ENCODE data around the gene NAT16. TPM values are rescaled to one million over a fixed set of nuclear protein-coding genes. Genes with fewer than 3 reads are reported as not detected.

Gene NAT16
- total and polyA plus RNA-seq, 2 of the 13 experiments (the other 11 are each of a cell fraction or from before 2014, with no cell fraction given), result 0.04 TPM; not detected in 1

DNA sequence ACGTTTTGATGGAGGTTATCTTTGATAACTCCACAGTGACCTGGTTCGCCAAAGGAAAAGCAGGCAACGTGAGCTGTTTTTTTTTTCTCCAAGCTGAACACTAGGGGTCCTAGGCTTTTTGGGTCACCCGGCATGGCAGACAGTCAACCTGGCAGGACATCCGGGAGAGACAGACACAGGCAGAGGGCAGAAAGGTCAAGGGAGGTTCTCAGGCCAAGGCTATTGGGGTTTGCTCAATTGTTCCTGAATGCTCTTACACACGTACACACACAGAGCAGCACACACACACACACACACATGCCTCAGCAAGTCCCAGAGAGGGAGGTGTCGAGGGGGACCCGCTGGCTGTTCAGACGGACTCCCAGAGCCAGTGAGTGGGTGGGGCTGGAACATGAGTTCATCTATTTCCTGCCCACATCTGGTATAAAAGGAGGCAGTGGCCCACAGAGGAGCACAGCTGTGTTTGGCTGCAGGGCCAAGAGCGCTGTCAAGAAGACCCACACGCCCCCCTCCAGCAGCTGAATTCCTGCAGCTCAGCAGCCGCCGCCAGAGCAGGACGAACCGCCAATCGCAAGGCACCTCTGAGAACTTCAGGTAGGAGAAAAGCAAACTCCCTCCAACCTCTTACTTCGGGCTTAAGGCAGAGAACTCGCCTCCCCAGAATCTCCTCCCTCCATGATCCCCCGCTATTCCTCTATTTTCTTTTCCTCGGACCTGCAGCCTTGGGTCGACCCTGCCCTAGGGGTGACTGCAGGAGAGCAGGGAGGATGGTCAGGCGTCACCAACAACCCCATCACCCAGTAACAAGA, 53.2 kb downstream of the NAT16 start, which contains the start of gene SERPINE1 (continued):
- TF ChIP-seq, protein P1, sequence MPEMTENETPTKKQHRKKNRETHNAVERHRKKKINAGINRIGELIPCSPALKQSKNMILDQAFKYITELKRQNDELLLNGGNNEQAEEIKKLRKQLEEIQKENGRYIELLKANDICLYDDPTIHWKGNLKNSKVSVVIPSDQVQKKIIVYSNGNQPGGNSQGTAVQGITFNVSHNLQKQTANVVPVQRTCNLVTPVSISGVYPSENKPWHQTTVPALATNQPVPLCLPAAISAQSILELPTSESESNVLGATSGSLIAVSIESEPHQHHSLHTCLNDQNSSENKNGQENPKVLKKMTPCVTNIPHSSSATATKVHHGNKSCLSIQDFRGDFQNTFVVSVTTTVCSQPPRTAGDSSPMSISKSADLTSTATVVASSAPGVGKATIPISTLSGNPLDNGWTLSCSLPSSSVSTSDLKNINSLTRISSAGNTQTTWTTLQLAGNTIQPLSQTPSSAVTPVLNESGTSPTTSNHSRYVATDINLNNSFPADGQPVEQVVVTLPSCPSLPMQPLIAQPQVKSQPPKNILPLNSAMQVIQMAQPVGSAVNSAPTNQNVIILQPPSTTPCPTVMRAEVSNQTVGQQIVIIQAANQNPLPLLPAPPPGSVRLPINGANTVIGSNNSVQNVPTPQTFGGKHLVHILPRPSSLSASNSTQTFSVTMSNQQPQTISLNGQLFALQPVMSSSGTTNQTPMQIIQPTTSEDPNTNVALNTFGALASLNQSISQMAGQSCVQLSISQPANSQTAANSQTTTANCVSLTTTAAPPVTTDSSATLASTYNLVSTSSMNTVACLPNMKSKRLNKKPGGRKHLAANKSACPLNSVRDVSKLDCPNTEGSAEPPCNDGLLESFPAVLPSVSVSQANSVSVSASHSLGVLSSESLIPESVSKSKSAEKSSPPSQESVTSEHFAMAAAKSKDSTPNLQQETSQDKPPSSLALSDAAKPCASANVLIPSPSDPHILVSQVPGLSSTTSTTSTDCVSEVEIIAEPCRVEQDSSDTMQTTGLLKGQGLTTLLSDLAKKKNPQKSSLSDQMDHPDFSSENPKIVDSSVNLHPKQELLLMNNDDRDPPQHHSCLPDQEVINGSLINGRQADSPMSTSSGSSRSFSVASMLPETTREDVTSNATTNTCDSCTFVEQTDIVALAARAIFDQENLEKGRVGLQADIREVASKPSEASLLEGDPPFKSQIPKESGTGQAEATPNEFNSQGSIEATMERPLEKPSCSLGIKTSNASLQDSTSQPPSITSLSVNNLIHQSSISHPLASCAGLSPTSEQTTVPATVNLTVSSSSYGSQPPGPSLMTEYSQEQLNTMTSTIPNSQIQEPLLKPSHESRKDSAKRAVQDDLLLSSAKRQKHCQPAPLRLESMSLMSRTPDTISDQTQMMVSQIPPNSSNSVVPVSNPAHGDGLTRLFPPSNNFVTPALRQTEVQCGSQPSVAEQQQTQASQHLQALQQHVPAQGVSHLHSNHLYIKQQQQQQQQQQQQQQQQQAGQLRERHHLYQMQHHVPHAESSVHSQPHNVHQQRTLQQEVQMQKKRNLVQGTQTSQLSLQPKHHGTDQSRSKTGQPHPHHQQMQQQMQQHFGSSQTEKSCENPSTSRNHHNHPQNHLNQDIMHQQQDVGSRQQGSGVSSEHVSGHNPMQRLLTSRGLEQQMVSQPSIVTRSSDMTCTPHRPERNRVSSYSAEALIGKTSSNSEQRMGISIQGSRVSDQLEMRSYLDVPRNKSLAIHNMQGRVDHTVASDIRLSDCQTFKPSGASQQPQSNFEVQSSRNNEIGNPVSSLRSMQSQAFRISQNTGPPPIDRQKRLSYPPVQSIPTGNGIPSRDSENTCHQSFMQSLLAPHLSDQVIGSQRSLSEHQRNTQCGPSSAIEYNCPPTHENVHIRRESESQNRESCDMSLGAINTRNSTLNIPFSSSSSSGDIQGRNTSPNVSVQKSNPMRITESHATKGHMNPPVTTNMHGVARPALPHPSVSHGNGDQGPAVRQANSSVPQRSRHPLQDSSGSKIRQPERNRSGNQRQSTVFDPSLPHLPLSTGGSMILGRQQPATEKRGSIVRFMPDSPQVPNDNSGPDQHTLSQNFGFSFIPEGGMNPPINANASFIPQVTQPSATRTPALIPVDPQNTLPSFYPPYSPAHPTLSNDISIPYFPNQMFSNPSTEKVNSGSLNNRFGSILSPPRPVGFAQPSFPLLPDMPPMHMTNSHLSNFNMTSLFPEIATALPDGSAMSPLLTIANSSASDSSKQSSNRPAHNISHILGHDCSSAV (CRISPR knock-in tag; IDR thresholded peaks at IDR 0.05; ENCODE audit: borderline replicate concordance), result no peak
- TF ChIP-seq ZNF496 (CRISPR knock-in tag; IDR thresholded peaks at IDR 0.05; ENCODE audit: insufficient replicate concordance) (no peak), FOXA3 (CRISPR knock-in tag; IDR thresholded peaks at IDR 0.05) (peak; percentile 75; the same call in 1 of the 2 replicates), ZNF615 (CRISPR knock-in tag; IDR thresholded peaks at IDR 0.05; ENCODE audit: borderline replicate concordance) (0 out of 2 replicates have a peak, but pooled peaks have one; percentile 36), DNMT1 (CRISPR knock-in tag; IDR thresholded peaks at IDR 0.05) (no peak; the same call in 1 of the 2 replicates), ZNF3 (CRISPR knock-in tag; IDR thresholded peaks at IDR 0.05) (no peak), NCOA2 (CRISPR knock-in tag; IDR thresholded peaks at IDR 0.05) (peak; percentile 87), GATAD1 (CRISPR knock-in tag; IDR thresholded peaks at IDR 0.05) (peak; percentile 40; the same call in 1 of the 2 replicates), MEF2D (CRISPR knock-in tag; IDR thresholded peaks at IDR 0.05) (peak; percentile 88), ZNF7 (CRISPR knock-in tag; IDR thresholded peaks at IDR 0.05) (0 out of 2 replicates have a peak, but pooled peaks have one; percentile 27), SRSF9 (IDR thresholded peaks at IDR 0.05; ENCODE audit: borderline replicate concordance, insufficient read depth, low read depth, low read length, poor library complexity, severe bottlenecking) (no peak)
- TF ChIP-seq, protein P2, sequence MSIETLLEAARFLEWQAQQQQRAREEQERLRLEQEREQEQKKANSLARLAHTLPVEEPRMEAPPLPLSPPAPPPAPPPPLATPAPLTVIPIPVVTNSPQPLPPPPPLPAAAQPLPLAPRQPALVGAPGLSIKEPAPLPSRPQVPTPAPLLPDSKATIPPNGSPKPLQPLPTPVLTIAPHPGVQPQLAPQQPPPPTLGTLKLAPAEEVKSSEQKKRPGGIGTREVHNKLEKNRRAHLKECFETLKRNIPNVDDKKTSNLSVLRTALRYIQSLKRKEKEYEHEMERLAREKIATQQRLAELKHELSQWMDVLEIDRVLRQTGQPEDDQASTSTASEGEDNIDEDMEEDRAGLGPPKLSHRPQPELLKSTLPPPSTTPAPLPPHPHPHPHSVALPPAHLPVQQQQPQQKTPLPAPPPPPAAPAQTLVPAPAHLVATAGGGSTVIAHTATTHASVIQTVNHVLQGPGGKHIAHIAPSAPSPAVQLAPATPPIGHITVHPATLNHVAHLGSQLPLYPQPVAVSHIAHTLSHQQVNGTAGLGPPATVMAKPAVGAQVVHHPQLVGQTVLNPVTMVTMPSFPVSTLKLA (IDR thresholded peaks at IDR 0.05), result no peak
- TF ChIP-seq, protein P3, sequence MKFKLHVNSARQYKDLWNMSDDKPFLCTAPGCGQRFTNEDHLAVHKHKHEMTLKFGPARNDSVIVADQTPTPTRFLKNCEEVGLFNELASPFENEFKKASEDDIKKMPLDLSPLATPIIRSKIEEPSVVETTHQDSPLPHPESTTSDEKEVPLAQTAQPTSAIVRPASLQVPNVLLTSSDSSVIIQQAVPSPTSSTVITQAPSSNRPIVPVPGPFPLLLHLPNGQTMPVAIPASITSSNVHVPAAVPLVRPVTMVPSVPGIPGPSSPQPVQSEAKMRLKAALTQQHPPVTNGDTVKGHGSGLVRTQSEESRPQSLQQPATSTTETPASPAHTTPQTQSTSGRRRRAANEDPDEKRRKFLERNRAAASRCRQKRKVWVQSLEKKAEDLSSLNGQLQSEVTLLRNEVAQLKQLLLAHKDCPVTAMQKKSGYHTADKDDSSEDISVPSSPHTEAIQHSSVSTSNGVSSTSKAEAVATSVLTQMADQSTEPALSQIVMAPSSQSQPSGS (CRISPR knock-in tag; IDR thresholded peaks at IDR 0.05), result peak; percentile 90; the same call in 1 of the 2 replicates
- TF ChIP-seq, protein P4, sequence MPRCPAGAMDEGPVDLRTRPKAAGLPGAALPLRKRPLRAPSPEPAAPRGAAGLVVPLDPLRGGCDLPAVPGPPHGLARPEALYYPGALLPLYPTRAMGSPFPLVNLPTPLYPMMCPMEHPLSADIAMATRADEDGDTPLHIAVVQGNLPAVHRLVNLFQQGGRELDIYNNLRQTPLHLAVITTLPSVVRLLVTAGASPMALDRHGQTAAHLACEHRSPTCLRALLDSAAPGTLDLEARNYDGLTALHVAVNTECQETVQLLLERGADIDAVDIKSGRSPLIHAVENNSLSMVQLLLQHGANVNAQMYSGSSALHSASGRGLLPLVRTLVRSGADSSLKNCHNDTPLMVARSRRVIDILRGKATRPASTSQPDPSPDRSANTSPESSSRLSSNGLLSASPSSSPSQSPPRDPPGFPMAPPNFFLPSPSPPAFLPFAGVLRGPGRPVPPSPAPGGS (CRISPR knock-in tag; IDR thresholded peaks at IDR 0.05), result no peak; the same call in 1 of the 2 replicates
- TF ChIP-seq, protein P5, sequence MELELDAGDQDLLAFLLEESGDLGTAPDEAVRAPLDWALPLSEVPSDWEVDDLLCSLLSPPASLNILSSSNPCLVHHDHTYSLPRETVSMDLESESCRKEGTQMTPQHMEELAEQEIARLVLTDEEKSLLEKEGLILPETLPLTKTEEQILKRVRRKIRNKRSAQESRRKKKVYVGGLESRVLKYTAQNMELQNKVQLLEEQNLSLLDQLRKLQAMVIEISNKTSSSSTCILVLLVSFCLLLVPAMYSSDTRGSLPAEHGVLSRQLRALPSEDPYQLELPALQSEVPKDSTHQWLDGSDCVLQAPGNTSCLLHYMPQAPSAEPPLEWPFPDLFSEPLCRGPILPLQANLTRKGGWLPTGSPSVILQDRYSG (CRISPR knock-in tag; IDR thresholded peaks at IDR 0.05), result no peak
